Sciatic nerve (tissue), 2 donors: Measurements from ENCODE around the gene MANEAL. TPM values are rescaled to one million over a fixed set of nuclear protein-coding genes. Genes with fewer than 3 reads are reported as not detected.

ENCODE experiments used
- ATAC-seq: fragments of 200-7000 bp; cut with Tn5 transposase; one replicate; pipeline ENCODE4 v1.9.1; 2020; ENCODE audit warnings: mild to moderate bottlenecking, moderate library complexity
- DNase-seq: peaks from one replicate; pipeline ENCODE4 v3.0.0-alpha.2; 2020; ENCODE audit warnings: low spot score
- intact Hi-C: fragments of 100-400 bp; cut with DNase I; formaldehyde crosslinking; loops from one replicate; pipeline ENCODE4 v1.14.2; 2022
- total RNA-seq: library from RNA; stranded (reverse); fragmentation: NEBNext Ultra II Directional; extraction: Animal tissue kit (Norgen Biotek cat#: 25700); gene quantifications from one replicate; pipeline ENCODE4 v1.2.1, GENCODE V29; 2021
- donor health status: DM: no; HTN: no; CAD: no.
- donor health status: DM: no; HTN: no; CAD: no.

The MANEAL gene, protein sequence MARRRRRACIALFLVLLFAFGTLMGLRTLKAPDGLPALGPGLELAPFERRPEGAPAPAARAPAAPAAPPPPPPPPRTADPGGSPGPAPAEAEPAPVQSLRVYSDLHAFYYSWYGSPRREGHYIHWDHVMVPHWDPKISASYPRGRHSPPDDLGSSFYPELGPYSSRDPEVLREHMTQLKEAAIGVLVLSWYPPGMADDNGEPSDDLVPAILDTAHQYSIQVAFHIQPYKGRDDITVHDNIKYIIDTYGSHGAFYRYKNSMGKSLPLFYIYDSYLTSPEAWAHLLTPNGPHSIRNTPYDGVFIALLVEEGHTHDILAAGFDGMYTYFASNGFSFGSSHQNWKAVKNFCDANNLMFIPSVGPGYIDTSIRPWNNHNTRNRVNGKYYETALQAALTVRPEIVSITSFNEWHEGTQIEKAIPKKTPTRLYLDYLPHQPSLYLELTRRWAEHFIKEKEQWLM
- total RNA-seq = 2.3 TPM

DNA sequence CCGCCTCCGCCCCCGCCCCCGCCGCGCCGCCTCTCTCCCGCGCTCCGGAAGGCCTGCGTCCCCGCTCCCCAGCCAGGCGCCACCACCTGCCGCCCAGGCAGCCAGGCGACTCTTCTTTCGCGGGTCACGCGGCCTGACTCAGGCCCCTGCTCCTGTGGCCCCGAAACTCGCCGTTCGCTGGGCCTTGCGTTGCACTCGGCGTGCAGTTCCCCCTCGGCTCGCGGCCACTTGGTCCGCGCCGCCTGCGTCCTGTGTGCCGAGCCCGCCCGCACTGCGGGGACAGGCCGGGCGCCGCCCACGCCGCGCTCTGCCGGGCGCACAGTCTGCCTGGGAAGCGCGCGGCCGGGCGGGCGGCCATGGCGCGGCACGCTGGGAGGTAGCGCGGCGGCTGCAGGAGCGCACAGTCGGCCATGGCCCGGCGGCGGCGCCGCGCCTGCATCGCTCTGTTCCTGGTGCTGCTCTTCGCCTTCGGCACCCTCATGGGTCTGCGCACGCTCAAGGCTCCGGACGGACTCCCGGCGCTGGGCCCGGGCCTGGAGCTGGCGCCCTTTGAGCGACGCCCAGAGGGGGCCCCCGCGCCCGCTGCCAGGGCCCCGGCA lies at the start of gene MANEAL:
TSS of gene MANEAL (plus strand) at position 75 of the 599 bp plus-strand sequence. CDS start at position 411, 336 bp downstream.
- ATAC-seq (peak; percentile 56), DNase-seq (no peak)
- intact Hi-C loops = no loop called here

GRCh38 chr1:37746806-37747205 lies 46.8 kb upstream of the MANEAL start:
- DNase-seq = no peak
- intact Hi-C loops = no loop called here
- ATAC-seq = no peak

GRCh38 chr1:37748565-37748964 lies 45.1 kb upstream of the MANEAL start:
- no peak for ATAC-seq
- intact Hi-C loops = no loop called here
- DNase-seq = no peak

- intact Hi-C loops = no loop called here
- DNase-seq (no peak), ATAC-seq (no peak)
Observed at GRCh38 chr1:37752213-37752582, 41.4 kb upstream of the MANEAL start.

DNA sequence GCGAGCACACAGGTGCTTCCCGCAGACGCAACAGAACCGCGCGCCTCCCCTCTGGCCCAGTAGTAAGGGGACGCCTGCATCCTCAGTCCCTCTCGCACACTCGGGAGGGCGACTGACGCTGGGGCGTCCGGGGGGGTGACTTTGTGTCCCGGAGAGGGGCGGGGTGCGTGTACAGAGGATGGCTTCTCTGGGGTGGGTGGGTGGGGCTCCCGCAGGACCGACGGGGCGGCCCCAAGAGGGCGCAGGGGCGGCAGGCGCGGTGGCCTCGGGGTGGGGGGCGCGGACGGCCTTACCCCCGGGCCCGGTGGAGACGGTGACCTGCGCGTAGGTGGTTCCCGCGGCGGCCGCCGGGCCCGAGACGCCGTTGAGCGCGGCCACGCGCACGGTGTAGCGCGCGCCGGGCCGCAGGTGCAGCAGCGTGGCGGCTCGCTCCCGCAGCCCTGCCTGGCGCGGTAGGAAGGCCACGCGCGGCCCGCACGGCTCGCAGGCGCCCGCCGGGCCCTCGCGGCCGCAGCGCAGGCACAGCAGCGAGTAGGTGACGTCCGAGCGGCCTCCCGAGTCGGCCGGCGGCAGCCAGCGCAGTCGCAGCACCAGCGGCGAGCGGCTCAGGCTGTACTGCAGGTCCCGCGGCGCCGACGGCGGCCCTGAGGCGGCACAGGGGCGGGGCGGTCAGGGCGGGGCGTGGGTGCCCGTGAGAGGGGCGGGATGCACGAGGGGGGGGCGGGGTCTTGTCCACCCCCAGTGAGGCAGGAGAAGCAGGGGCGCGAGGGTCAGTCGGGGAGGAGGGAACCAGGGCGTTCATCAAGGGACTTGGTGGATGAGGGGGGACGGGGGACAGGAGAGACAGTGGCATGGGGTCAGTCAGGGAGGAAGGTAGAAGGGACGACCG lies 40.8 kb upstream of the MANEAL start:
- intact Hi-C loops = no loop called here
- DNase-seq = no peak
- no peak for ATAC-seq

GRCh38 chr1:37753473-37754321 lies 40.0 kb upstream of the MANEAL start:
- ATAC-seq (no peak), DNase-seq (no peak)
- intact Hi-C loops = no loop called here

- ATAC-seq (no peak), DNase-seq (no peak)
- intact Hi-C loops = no loop called here
Observed at GRCh38 chr1:37755290-37755689, 38.4 kb upstream of the MANEAL start.

GRCh38 chr1:37755951-37756560 lies 37.6 kb upstream of the MANEAL start:
- intact Hi-C loops = no loop called here
- DNase-seq (no peak), ATAC-seq (no peak)

GRCh38 chr1:37759451-37759850 lies 34.2 kb upstream of the MANEAL start:
- DNase-seq = no peak
- no peak for ATAC-seq
- intact Hi-C loops = no loop called here

GRCh38 chr1:37761416-37762095 lies 32.1 kb upstream of the MANEAL start:
- no peak for DNase-seq
- ATAC-seq = no peak
- intact Hi-C loops = no loop called here

GRCh38 chr1:37762516-37762915 lies 31.1 kb upstream of the MANEAL start:
- DNase-seq = no peak
- intact Hi-C loops = no loop called here
- ATAC-seq = no peak

DNA sequence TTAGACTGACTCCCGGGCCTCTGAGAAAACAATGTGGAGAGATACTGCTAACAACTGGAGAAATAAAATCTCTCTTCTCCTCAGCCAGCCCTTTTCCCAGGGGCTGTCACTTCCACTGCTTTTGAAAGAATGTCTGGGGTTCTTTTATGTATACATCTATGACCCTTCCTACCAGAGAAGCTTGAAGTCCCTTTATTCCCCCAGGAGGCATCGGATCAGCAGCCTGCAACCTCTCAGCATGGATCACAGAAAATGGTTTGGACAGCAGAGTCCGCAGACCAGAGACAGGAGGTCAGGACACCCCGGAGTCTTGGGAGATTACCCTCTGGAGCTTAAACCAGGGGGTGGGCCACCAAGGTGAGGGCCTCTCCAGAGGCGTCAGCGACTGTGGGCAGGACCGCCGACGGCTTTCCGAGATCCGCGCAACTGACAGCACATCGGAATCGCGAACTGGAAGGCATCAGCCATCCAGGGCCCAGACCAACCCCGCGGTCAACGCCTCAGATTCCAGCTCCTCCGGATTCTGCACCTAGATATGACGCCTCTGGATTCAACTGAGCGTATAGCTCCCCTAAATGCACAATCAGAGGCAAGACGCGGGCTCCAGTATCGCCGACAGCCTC lies 29.7 kb upstream of the MANEAL start:
- DNase-seq = no peak
- ATAC-seq = no peak
- intact Hi-C loops = no loop called here

DNA sequence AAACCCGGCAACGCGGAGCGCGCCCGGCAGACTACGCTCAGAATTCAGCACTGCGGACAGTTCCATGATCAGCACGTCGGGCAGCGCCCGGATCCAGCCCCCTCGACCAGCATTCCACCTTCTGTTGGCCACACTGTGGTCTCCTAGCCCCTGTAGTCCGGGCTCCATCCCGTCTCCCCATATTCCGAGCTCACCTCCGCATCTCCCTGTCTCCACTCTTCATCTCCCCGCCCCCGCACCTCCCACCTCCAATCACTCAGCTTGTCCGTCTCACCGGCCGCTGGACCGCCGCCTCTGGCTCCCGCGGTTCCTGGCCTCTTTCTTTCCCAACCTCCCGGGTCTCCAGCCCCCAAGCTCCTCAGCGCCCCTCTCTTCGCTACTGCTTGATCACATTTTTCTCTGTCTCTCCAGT lies 29.2 kb upstream of the MANEAL start:
- no peak for ATAC-seq
- intact Hi-C loops = no loop called here
- no peak for DNase-seq

DNA sequence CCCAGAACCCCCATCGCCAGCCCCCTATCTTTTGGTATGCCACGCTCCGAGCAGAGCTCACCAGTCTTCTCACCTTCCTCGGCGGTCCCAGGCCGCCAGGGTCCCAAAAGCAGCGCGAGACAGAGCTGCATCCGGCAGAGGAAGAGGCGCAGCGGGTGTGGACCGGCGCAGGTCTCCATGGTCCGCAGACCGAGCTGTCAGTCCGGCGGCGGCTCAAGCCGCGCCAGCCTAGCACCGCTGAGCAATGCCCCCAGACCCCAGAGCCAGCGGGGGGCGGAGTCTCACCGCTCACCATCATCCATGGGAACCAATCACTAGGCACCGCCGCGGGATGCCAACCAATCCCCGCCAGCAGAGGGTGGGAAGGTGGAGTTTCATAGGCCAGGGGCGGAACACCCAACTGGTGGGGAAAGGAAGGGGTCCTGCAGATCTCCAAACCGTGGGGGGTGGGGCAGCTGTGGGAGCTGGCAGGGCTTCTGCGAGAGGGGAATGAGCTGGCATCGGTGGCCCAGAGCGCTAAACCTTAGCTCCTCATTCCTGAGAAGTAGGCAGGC lies 28.7 kb upstream of the MANEAL start, which contains the start of gene EPHA10:
TSS of gene EPHA10 (minus strand) at position 233 of the 554 bp plus-strand sequence. CDS start at position 179, 54 bp downstream.
- ATAC-seq = no peak
- DNase-seq = no peak
- intact Hi-C loops = no loop called here

DNA sequence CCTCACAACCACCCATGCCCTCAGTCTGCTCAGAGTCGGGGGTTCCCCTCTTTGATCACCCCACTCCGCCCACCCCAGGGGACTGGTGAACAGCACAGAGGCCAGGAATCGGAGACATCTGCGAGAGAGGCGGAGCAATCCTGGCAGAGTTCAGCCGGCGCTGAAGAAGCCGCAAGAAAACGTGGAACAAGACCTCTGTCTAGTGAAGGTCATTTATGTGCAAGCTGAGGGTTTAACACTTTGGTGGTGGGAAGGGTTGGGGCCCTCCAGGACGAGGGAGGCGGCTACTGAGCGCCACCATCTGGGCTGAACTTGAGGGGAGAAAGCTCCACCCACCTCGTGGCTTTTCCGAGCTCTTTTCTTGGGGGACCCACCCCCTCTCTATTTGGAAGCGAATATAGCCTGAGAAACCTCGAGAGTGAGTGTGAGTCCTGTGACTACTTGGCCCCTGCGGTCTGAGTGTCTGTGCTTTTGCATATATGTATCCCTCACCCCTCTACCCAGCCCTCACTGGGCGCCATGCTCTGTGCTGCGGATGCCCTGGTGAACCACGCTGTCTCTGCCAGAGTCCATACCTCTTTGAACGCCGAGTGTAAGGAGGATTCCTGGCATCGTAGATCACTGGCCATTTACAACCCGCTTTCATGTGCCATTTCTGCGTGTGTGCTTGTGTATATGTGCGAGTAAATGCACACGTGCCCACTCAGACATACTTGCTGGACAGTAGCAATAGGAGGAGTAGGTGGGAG lies 27.6 kb upstream of the MANEAL start:
- DNase-seq (no peak), ATAC-seq (no peak)
- intact Hi-C loops = no loop called here

DNA sequence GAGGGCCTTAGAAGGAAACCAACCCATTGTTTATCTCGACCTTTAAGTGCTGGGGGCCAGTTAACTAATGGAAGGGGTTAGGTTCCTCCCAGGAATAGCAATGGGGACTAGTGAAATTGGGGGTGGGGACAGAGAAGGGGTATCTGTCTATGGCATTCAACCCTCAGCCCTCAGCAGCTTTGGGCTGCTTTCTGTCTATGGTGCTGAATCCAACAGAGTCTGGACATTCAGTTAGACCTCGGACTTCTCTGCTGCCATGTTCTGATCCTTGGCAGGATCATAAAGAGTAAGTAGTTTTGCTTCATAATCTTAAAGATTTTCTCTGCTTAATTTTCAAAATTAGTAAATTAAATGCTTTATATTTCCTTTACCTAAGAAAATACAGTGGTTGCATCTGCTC lies 26.2 kb upstream of the MANEAL start:
- intact Hi-C loops = no loop called here
- ATAC-seq (no peak), DNase-seq (no peak)
